ENCODE results near the gene JAML.

GRCh38 chr11:118241764-118242098 is 16.9 kb upstream of the JAML start:
- TF ChIP-seq CTCF (IDR thresholded peaks at IDR 0.05) (no peak), EZH2phosphoT487 (IDR thresholded peaks at IDR 0.05) (no peak)
